Natural killer cell treated with Interleukin-12 subunit alpha and Interleukin-12 subunit beta and Interleukin-15 and Interleukin-18, amount 100 ng/mL, for 72 hours (primary cell): ENCODE results near the gene CACHD1. TPM values are rescaled to one million over a fixed set of nuclear protein-coding genes. Genes with fewer than 3 reads are reported as not detected.

Experiments used
- ATAC-seq, 2 donors: fragments of 150-1000 bp; cut with Tn5 transposase in 1 of 2; sonication (Bioruptor Pico), chemical (Tn5 transposase) in 1 of 2; 2 replicates each; pipeline ENCODE4 v1.10.0; 2021
- DNase-seq: peaks from one replicate; pipeline ENCODE4 v3.0.0; 2022; ENCODE audit warnings: low spot score
- H3K27ac Mint-ChIP-seq, 2 donors: 1 replicate in 1 of 2; 2 replicates in 1 of 2; pipeline ENCODE4 v1.8.0; 2022; ENCODE audit warnings: mixed read lengths in 2 of 2, mild to moderate bottlenecking in 1 of 2, moderate library complexity in 1 of 2
- H3K27me3 Mint-ChIP-seq, 2 donors: 1 replicate in 1 of 2; 2 replicates in 1 of 2; pipeline ENCODE4 v1.8.0; 2022; ENCODE audit warnings: mixed read lengths in 2 of 2
- H3K36me3 Mint-ChIP-seq: one replicate; pipeline ENCODE4 v1.8.0; 2022; ENCODE audit warnings: mixed read lengths
- H3K4me1 Mint-ChIP-seq, 2 donors: 1 replicate in 1 of 2; 2 replicates in 1 of 2; pipeline ENCODE4 v1.8.0; 2022; ENCODE audit warnings: low read depth in 2 of 2, mixed read lengths in 2 of 2, mild to moderate bottlenecking in 1 of 2
- H3K4me3 Mint-ChIP-seq: one replicate; pipeline ENCODE4 v1.8.0; 2022; ENCODE audit warnings: mixed read lengths
- H3K9me3 Mint-ChIP-seq: 2 replicates; pipeline ENCODE4 v1.8.0; 2022; ENCODE audit warnings: mixed read lengths
- total RNA-seq, 2 donors: library from RNA; stranded (reverse); gene quantifications; one replicate each; pipeline ENCODE4 v1.2.3, GENCODE V29; 2022

Gene CACHD1
- total RNA-seq, 2 donors from 2014 or later, result 0.11 to 0.14 TPM

- Mint-ChIP-seq H3K4me3 (no peak overlapping the region), H3K27ac (no peak overlapping the region), H3K27me3 (peaks cover 8 to 17% of the 10 kb centered on the region in 2 donors), H3K36me3 (no peaks in the 10 kb centered on the region), H3K9me3 (no peaks in the 10 kb centered on the region), H3K4me1 (no peaks in the 10 kb centered on the region)
- DNase-seq (no peak), ATAC-seq (no peak)
Measured at GRCh38 chr1:64478594-64479470, 8.9 kb downstream of the CACHD1 start.

DNA sequence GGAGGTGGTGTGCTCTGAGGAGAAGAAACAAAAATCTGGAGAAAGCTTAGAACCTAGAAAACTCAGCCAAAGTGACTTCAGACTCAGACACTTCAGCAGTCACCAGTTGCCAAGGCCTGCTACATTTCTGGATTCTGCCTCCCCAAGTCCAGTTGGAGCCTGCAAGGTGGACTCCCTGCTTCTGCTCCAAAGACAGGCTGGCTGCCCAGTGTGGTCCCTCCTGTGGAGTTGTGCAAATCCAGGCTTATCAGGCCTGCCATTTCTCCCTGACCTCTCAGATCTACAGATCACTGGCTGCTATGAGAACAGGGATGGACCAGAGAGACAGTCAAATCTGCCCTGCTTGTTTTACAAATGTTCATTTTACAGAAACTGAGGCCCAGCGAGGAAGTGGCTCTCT lies 9.9 kb downstream of the CACHD1 start:
- no peaks in the 10 kb centered on the region for H3K9me3 Mint-ChIP-seq
- H3K27me3 Mint-ChIP-seq, result peaks cover 13 to 22% of the 10 kb centered on the region in 2 donors
- ATAC-seq, result peak in 1 of 2 donors; percentile 52
- H3K36me3 Mint-ChIP-seq, result no peaks in the 10 kb centered on the region
- DNase-seq, result no peak
- no peak overlapping the region for H3K27ac Mint-ChIP-seq
- H3K4me3 Mint-ChIP-seq, result no peak overlapping the region
- no peaks in the 10 kb centered on the region for H3K4me1 Mint-ChIP-seq

GRCh38 chr1:64480999-64481772 lies 11.3 kb downstream of the CACHD1 start:
- no peaks in the 10 kb centered on the region for H3K36me3 Mint-ChIP-seq
- no peaks in the 10 kb centered on the region for H3K9me3 Mint-ChIP-seq
- no peak for ATAC-seq
- no peak overlapping the region for H3K4me3 Mint-ChIP-seq
- no peak overlapping the region for H3K27ac Mint-ChIP-seq
- H3K27me3 Mint-ChIP-seq, result peaks cover 13 to 30% of the 10 kb centered on the region in 2 donors
- no peaks in the 10 kb centered on the region for H3K4me1 Mint-ChIP-seq
- no peak for DNase-seq

DNA sequence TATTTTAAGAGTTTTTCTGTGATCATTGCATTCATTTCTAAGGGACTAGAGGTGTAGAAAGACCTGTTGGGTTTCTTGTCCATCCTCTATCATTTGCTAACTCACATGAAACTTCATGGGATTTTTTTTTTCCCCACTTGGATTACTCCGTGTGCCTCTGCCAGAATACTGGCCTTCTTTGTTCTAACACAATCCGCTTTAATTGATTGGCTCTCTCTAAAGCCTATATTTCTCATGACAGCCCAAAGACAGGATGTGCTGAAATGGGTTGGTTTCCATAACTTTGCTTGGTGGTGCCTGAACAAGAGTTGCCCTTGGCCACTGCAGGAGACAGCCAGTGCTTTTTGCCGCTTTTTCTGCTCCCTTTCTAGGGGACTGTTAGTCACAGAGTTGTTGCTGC lies 12.2 kb downstream of the CACHD1 start:
- no peaks in the 10 kb centered on the region for H3K4me1 Mint-ChIP-seq
- H3K27me3 Mint-ChIP-seq, result peaks cover 12 to 21% of the 10 kb centered on the region in 2 donors
- H3K9me3 Mint-ChIP-seq, result no peaks in the 10 kb centered on the region
- H3K36me3 Mint-ChIP-seq, result no peaks in the 10 kb centered on the region
- ATAC-seq, result no peak
- H3K4me3 Mint-ChIP-seq, result no peak overlapping the region
- no peak overlapping the region for H3K27ac Mint-ChIP-seq
- no peak for DNase-seq

- H3K36me3 Mint-ChIP-seq, result no peaks in the 10 kb centered on the region
- ATAC-seq (no peak), DNase-seq (no peak)
- H3K27ac Mint-ChIP-seq, result no peak overlapping the region
- H3K4me1 Mint-ChIP-seq, result no peaks in the 10 kb centered on the region
- no peaks in the 10 kb centered on the region for H3K9me3 Mint-ChIP-seq
- no peak overlapping the region for H3K4me3 Mint-ChIP-seq
- peaks cover 12 to 21% of the 10 kb centered on the region in 2 donors for H3K27me3 Mint-ChIP-seq
Measured at GRCh38 chr1:64482720-64483119, 12.8 kb downstream of the CACHD1 start.

DNA sequence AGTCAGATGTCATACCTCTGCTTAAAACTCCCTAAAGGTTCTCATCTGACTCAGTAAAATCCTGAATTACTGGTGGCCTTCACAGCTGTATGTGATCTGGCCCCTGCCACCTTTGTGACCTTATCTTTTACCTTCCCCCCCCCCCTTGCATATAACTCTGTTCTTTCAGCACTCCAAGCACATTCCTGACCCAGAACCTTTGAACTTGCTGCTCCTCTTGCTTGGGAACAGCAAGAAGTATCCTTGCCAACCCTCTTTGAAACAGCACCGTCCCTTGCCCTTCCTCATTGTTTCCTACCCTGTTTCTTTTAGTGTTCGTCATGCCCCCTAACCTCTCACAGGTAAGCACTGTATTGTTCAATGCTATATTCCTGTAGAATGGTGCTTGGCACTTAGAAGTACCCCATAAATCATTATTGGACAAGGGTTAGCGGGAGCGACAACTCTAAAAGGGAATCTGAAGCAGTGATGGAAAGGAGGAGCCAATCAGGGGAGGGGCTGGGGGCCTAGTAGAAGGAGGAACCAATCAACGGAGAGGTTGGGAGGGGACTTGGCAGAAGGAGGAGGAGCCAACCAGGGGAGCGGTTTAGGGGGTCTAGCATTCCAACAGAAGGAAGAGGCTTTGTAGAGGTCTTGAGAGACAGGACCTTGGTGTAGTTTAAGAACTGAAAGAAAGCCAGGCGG lies 13.9 kb downstream of the CACHD1 start:
- Mint-ChIP-seq H3K4me1 (no peaks in the 10 kb centered on the region), H3K27me3 (peaks cover 12 to 21% of the 10 kb centered on the region in 2 donors), H3K27ac (no peak overlapping the region), H3K4me3 (no peak overlapping the region), H3K36me3 (no peaks in the 10 kb centered on the region), H3K9me3 (no peaks in the 10 kb centered on the region)
- no peak for DNase-seq
- no peak for ATAC-seq

- Mint-ChIP-seq H3K4me3 (no peak overlapping the region), H3K36me3 (no peaks in the 10 kb centered on the region), H3K4me1 (no peaks in the 10 kb centered on the region), H3K9me3 (no peaks in the 10 kb centered on the region), H3K27ac (no peak overlapping the region), H3K27me3 (peaks cover 12 to 21% of the 10 kb centered on the region in 2 donors)
- ATAC-seq (no peak), DNase-seq (no peak)
Measured at GRCh38 chr1:64484651-64485050, 14.7 kb downstream of the CACHD1 start.

- Mint-ChIP-seq H3K4me3 (no peak overlapping the region), H3K9me3 (no peaks in the 10 kb centered on the region), H3K27me3 (peaks cover 13 to 21% of the 10 kb centered on the region in 2 donors), H3K27ac (no peak overlapping the region), H3K4me1 (no peaks in the 10 kb centered on the region), H3K36me3 (no peaks in the 10 kb centered on the region)
- DNase-seq (no peak), ATAC-seq (no peak)
Measured at GRCh38 chr1:64486193-64486592, 16.3 kb downstream of the CACHD1 start.

DNA sequence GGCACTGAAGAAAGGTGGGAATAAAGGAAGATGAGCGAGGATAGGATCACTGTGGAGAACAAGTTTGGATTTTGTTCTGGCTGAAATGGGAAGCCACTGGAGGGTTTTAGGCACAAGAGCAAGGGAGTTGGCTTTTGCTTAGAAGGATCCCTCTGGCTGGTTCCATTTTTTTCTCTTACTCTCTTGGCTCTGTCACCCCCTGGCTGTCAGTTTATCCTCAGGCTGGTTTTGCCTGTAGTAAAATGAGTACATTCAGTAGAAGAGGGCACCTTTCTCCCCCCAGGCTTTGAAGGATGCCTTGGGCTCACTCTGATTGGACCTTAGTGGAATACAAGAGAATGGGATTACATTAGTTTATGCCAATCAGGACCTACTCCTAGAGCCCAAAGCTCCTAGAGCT lies 17.1 kb downstream of the CACHD1 start:
- Mint-ChIP-seq H3K27ac (no peak overlapping the region), H3K9me3 (no peaks in the 10 kb centered on the region), H3K27me3 (peaks cover 14 to 21% of the 10 kb centered on the region in 2 donors), H3K4me1 (no peaks in the 10 kb centered on the region), H3K4me3 (no peak overlapping the region), H3K36me3 (no peaks in the 10 kb centered on the region)
- ATAC-seq (no peak), DNase-seq (no peak)

DNA sequence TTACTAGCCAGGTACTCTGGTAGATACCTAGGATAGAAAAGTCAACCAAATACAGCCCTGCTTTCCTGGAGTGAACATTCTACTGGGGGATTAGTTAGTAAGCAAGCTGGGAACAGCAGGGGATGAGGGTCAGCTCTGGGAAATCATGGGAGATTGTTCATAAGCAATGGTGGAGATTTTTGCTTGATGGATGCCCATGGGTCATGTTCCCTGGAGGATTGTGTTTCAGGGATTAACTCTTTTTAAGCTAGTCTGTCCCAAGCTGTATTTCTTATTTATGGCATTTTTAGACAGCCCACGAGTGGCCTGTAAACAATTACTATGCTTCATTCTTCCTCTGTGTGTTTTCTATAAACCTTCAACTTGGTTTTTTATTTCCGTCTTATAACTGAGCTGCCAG lies 18.9 kb downstream of the CACHD1 start:
- Mint-ChIP-seq H3K9me3 (no peaks in the 10 kb centered on the region), H3K36me3 (no peaks in the 10 kb centered on the region), H3K4me3 (no peak overlapping the region), H3K27me3 (peaks cover 10 to 18% of the 10 kb centered on the region in 2 donors), H3K27ac (no peak overlapping the region), H3K4me1 (no peaks in the 10 kb centered on the region)
- DNase-seq (no peak), ATAC-seq (no peak)

GRCh38 chr1:64489707-64490106 lies 19.8 kb downstream of the CACHD1 start:
- peaks cover 9 to 15% of the 10 kb centered on the region in 2 donors for H3K27me3 Mint-ChIP-seq
- no peak overlapping the region for H3K27ac Mint-ChIP-seq
- no peaks in the 10 kb centered on the region for H3K9me3 Mint-ChIP-seq
- H3K4me3 Mint-ChIP-seq, result no peak overlapping the region
- ATAC-seq (no peak), DNase-seq (no peak)
- H3K4me1 Mint-ChIP-seq, result no peaks in the 10 kb centered on the region
- H3K36me3 Mint-ChIP-seq, result no peaks in the 10 kb centered on the region

DNA sequence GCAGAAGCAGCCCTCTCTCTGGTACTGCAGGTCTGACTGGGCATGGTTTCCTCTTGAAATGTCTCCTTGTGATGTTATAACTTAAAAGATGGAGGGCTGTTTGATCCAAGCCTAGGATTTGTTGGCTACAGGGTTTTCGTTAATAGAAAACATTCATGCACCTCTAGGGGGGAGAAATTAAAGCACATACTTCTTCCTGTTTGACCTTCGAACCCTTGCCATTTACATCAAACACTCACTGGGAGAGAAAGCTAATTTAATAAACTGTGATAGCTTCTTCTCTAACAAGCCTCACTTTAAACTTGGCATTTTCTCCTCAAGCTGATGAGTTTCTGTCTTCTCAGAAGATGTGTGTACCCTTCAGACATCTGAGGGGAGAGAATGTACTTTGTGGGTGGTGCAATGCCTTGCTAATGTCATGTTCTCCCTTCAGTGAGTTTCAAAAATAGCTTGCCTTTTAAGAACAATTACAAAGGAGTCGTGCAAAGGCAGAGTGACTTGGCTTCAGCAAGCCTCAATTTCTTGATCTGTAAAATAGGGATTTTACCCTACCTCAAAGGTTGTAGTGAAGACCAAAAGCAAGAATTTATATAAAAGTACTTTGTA lies 20.4 kb downstream of the CACHD1 start:
- Mint-ChIP-seq H3K27me3 (peaks cover 12 to 15% of the 10 kb centered on the region in 2 donors), H3K27ac (no peak overlapping the region), H3K9me3 (no peaks in the 10 kb centered on the region), H3K36me3 (no peaks in the 10 kb centered on the region), H3K4me1 (no peaks in the 10 kb centered on the region), H3K4me3 (no peak overlapping the region)
- ATAC-seq (no peak), DNase-seq (no peak)

- DNase-seq (no peak), ATAC-seq (no peak)
- Mint-ChIP-seq H3K27ac (no peak overlapping the region), H3K36me3 (no peaks in the 10 kb centered on the region), H3K4me1 (no peaks in the 10 kb centered on the region), H3K4me3 (no peak overlapping the region), H3K9me3 (no peaks in the 10 kb centered on the region), H3K27me3 (peaks cover 14 to 21% of the 10 kb centered on the region in 2 donors)
Measured at GRCh38 chr1:64492424-64492823, 22.5 kb downstream of the CACHD1 start.
